HG03095 (cell line): Measurements from ENCODE around the gene KLHL28.

Source experiments
- ATAC-seq: cut with Tn5 transposase; IDR thresholded peaks from one replicate; pipeline ENCODE4 v1.9.1; 2021; ENCODE audit warnings: moderate library complexity; ENCODE audit not compliant: unreplicated experiment

KLHL28 gene

GRCh38 chr14:44961554-44962333 lies at the start of gene KLHL28, which contains the start of gene TOGARAM1:
Gene KLHL28, minus strand, starts transcription at chr14:44961947. Its CDS starts 16,019 bp downstream, at chr14:44945928.
Gene TOGARAM1, plus strand, starts transcription at chr14:44962190. Its CDS starts 232 bp downstream, at chr14:44962422.
- ATAC-seq: peak; percentile 91

- no peak for ATAC-seq
Measured at GRCh38 chr14:45003924-45004323, 42.2 kb upstream of the KLHL28 start.

GRCh38 chr14:44995770-44996294 lies 34.1 kb upstream of the KLHL28 start:
- ATAC-seq: no peak

GRCh38 chr14:44995196-44995595 lies 33.4 kb upstream of the KLHL28 start:
- no peak for ATAC-seq

- no peak for ATAC-seq
Measured at GRCh38 chr14:44990533-44990932, 28.8 kb upstream of the KLHL28 start.

- ATAC-seq: no peak
Measured at GRCh38 chr14:44989497-44990440, 28.0 kb upstream of the KLHL28 start.

- ATAC-seq: no peak
Measured at GRCh38 chr14:44988694-44989093, 26.9 kb upstream of the KLHL28 start.

GRCh38 chr14:44982594-44982993 lies 20.8 kb upstream of the KLHL28 start:
- no peak for ATAC-seq

GRCh38 chr14:44981198-44981597 lies 19.5 kb upstream of the KLHL28 start:
- no peak for ATAC-seq

GRCh38 chr14:44979740-44980356 lies 18.1 kb upstream of the KLHL28 start:
- ATAC-seq: no peak

- no peak for ATAC-seq
Measured at GRCh38 chr14:44979273-44979672, 17.5 kb upstream of the KLHL28 start.

- ATAC-seq: no peak
Measured at GRCh38 chr14:44971459-44971858, 9.7 kb upstream of the KLHL28 start.

- no peak for ATAC-seq
Measured at GRCh38 chr14:44970907-44971306, 9.2 kb upstream of the KLHL28 start.

GRCh38 chr14:44968714-44969113 lies 7.0 kb upstream of the KLHL28 start:
- ATAC-seq: no peak

GRCh38 chr14:44966601-44967336 lies 5.0 kb upstream of the KLHL28 start:
- no peak for ATAC-seq

GRCh38 chr14:44963775-44964380 lies 2.1 kb upstream of the KLHL28 start:
- ATAC-seq: no peak

- ATAC-seq: no peak
Measured at GRCh38 chr14:44963044-44963528, 1.3 kb upstream of the KLHL28 start.

- peak; percentile 21 for ATAC-seq
Measured at GRCh38 chr14:44962334-44963043, 742 bp upstream of the KLHL28 start.

GRCh38 chr14:44961151-44961553 lies 595 bp downstream of the KLHL28 start:
- peak; percentile 33 for ATAC-seq
